Stimulated activated CD4-positive, alpha-beta T cell treated with anti-CD3 and anti-CD28 coated beads, Interleukin-2, amount 100 ng/mL, for 48 hours (primary cell): ENCODE results near the gene CS.
"Not testable (repeated sequence)": the region's sequence is repeated elsewhere in the genome, so short reads cannot be mapped to it uniquely, and the experiment has no call there.

Experiments
- DNase-seq, 2 donors: peaks; one replicate each; pipeline ENCODE4 v3.0.0-alpha.2; 2020

The CS gene

GRCh38 chr12:56299853-56300643 is at the start of gene CS:
CS (minus strand) TSS chr12:56300330; CDS start chr12:56300201, 129 bp downstream.
- DNase-seq = peak; percentile 97

GRCh38 chr12:56348776-56349175 is 48.6 kb upstream of the CS start:
- no peak for DNase-seq

GRCh38 chr12:56347255-56347654 is 47.1 kb upstream of the CS start:
- DNase-seq = not testable (repeated sequence)

GRCh38 chr12:56346675-56347074 is 46.5 kb upstream of the CS start:
- DNase-seq = peak in 1 of 2 donors; percentile 15

GRCh38 chr12:56342290-56342689 is 42.2 kb upstream of the CS start:
- DNase-seq = not testable (repeated sequence)

GRCh38 chr12:56341616-56342015 is 41.5 kb upstream of the CS start:
- no peak for DNase-seq

- no peak for DNase-seq
Observed at GRCh38 chr12:56339158-56339422, 39.0 kb upstream of the CS start.

GRCh38 chr12:56338308-56339157 is 38.4 kb upstream of the CS start, which contains the start of gene IL23A:
IL23A (plus strand) TSS chr12:56338884; CDS start chr12:56339045, 161 bp downstream.
- DNase-seq = peak; percentile 71 to 75

- DNase-seq = no peak
Observed at GRCh38 chr12:56337753-56338251, 37.7 kb upstream of the CS start.

GRCh38 chr12:56336361-56337167 is 36.4 kb upstream of the CS start:
- DNase-seq = no peak

- DNase-seq = not testable (repeated sequence)
Observed at GRCh38 chr12:56335527-56335926, 35.4 kb upstream of the CS start.

- DNase-seq = no peak
Observed at GRCh38 chr12:56334490-56334793, 34.3 kb upstream of the CS start.

GRCh38 chr12:56333679-56334489 is 33.8 kb upstream of the CS start, which contains the start of gene PAN2:
PAN2 (minus strand) TSS chr12:56334000; CDS start chr12:56333094, 906 bp downstream.
- DNase-seq = peak; percentile 85 to 86

GRCh38 chr12:56333197-56333678 is 33.1 kb upstream of the CS start:
- DNase-seq = peak; percentile 14 to 18

- DNase-seq = no peak
Observed at GRCh38 chr12:56332512-56333196, 32.5 kb upstream of the CS start.

GRCh38 chr12:56330936-56331490 is 30.9 kb upstream of the CS start:
- no peak for DNase-seq

- DNase-seq = no peak
Observed at GRCh38 chr12:56326533-56326932, 26.4 kb upstream of the CS start.

- no peak for DNase-seq
Observed at GRCh38 chr12:56326126-56326525, 26.0 kb upstream of the CS start.

GRCh38 chr12:56324206-56324605 is 24.1 kb upstream of the CS start:
- no peak for DNase-seq

GRCh38 chr12:56321610-56322009 is 21.5 kb upstream of the CS start:
- DNase-seq = not testable (repeated sequence)

GRCh38 chr12:56321027-56321426 is 20.9 kb upstream of the CS start:
- no peak for DNase-seq
